HL-60 (cell line): ENCODE data around the gene PRKRA.

Experiments
- CTCF ChIP-seq: IDR thresholded peaks from one replicate; pipeline ENCODE4 v1.5.1; 2011; ENCODE audit warnings: low read length, control low read depth, inconsistent platforms; ENCODE audit not compliant: insufficient read depth
- GABPA ChIP-seq: IDR thresholded peaks from 2 replicates; pipeline ENCODE4 v1.6.1; 2012; ENCODE audit warnings: low read depth
- POLR2AphosphoS5 ChIP-seq: IDR thresholded peaks from 2 replicates; pipeline ENCODE4 v1.6.1; 2012; ENCODE audit warnings: low read depth
- SPI1 ChIP-seq: IDR thresholded peaks from 2 replicates; pipeline ENCODE4 v1.6.1; 2012; ENCODE audit warnings: low read depth, mild to moderate bottlenecking, borderline replicate concordance
- TF ChIP-seq, protein P1 (sequence below): IDR thresholded peaks from 2 replicates; pipeline ENCODE4 v1.6.1; 2012; ENCODE audit warnings: low read depth; ENCODE audit not compliant: insufficient replicate concordance

DNA sequence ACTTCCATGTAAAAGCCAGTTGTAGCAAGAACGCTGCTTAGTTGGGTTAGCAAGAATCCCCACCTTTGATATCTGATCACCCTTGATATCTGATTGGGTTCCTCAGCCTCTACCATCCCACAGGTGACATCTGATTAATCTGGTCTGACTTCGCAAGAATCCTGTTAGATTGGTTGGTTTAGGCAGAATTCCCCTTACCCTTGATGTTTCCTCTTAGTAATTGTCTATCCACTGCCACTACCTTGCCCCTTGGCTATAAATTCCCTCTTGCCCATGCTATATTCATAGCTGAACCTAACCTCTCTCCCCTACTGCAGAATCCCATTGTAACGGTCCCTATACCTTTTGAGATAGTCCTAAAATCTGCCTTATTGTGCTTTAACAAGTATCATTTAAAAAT is 33.1 kb downstream of the PRKRA start:
- TF ChIP-seq CTCF (no peak), POLR2AphosphoS5 (no peak), GABPA (no peak), SPI1 (no peak)
- TF ChIP-seq, protein P1, sequence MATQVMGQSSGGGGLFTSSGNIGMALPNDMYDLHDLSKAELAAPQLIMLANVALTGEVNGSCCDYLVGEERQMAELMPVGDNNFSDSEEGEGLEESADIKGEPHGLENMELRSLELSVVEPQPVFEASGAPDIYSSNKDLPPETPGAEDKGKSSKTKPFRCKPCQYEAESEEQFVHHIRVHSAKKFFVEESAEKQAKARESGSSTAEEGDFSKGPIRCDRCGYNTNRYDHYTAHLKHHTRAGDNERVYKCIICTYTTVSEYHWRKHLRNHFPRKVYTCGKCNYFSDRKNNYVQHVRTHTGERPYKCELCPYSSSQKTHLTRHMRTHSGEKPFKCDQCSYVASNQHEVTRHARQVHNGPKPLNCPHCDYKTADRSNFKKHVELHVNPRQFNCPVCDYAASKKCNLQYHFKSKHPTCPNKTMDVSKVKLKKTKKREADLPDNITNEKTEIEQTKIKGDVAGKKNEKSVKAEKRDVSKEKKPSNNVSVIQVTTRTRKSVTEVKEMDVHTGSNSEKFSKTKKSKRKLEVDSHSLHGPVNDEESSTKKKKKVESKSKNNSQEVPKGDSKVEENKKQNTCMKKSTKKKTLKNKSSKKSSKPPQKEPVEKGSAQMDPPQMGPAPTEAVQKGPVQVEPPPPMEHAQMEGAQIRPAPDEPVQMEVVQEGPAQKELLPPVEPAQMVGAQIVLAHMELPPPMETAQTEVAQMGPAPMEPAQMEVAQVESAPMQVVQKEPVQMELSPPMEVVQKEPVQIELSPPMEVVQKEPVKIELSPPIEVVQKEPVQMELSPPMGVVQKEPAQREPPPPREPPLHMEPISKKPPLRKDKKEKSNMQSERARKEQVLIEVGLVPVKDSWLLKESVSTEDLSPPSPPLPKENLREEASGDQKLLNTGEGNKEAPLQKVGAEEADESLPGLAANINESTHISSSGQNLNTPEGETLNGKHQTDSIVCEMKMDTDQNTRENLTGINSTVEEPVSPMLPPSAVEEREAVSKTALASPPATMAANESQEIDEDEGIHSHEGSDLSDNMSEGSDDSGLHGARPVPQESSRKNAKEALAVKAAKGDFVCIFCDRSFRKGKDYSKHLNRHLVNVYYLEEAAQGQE = no peak
